H1 (cell line): ENCODE results near the gene COL19A1.

Source experiments
- POLR2A ChIP-seq, 2 experiments: IDR thresholded peaks; 1 replicate in 1 of 2; 2 replicates in 1 of 2; pipeline ENCODE4 v1.6.1; 2011; ENCODE audit warnings: low read depth in 2 of 2, low read length in 2 of 2, mild to moderate bottlenecking in 2 of 2; ENCODE audit errors: control extremely low read depth in 1 of 2
- POLR2AphosphoS5 ChIP-seq: IDR thresholded peaks from 2 replicates; pipeline ENCODE4 v1.6.1; 2011; ENCODE audit warnings: low read depth, low read length
- RAD21 ChIP-seq, 2 experiments: IDR thresholded peaks in 1 of 2; conservative IDR thresholded peaks in 1 of 2; 2 replicates each; pipeline ENCODE4 v1.6.1; 2011; ENCODE audit warnings: low read depth in 2 of 2, low read length in 2 of 2, improper control_type of control experiment in 1 of 2, inconsistent platforms in 1 of 2, mild to moderate bottlenecking in 1 of 2, moderate library complexity in 1 of 2
- SRF ChIP-seq: IDR thresholded peaks from 2 replicates; pipeline ENCODE4 v1.6.1; 2011; ENCODE audit warnings: mild to moderate bottlenecking, low read depth, low read length, moderate library complexity
- TF ChIP-seq, protein P1 (sequence below): IDR thresholded peaks from 2 replicates; pipeline ENCODE4 v1.6.1; 2012; ENCODE audit warnings: inconsistent platforms

DNA sequence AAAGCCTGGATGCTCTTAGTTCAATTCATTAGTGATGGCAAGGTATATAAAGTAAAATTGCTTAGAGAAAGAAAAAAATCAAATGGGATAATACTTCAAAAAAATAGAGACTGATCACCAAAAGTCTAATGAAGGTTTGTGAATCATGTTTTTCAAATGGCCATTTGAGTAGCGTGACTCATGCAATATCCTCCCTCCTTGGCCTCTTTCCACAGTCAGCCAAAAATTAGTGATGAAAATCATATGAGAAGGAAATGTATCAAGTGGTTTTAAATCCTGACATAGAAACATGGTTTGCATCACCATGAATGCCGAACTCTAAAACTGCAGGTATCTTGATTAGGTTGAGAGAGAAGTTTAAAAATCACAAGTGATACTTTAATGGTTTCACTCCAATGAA is 1.2 kb upstream of the COL19A1 start:
- TF ChIP-seq, protein P1, sequence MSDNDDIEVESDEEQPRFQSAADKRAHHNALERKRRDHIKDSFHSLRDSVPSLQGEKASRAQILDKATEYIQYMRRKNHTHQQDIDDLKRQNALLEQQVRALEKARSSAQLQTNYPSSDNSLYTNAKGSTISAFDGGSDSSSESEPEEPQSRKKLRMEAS = no peak
- no peak for TF ChIP-seq POLR2AphosphoS5
- no peak for TF ChIP-seq SRF
- no peak for TF ChIP-seq POLR2A (IDR thresholded peaks at IDR 0.05; ENCODE audit: control extremely low read depth in 1 of 2, low read depth in 2 of 2, low read length in 2 of 2)
- TF ChIP-seq RAD21 (IDR thresholded peaks at IDR 0.05 in 1 of 2, conservative IDR thresholded peaks at IDR 0.05 in 1 of 2; ENCODE audit: low read depth in 2 of 2, low read length in 2 of 2) = no peak
